Ovary (tissue), 3 donors: ENCODE results near the gene FAT1.

Source experiments
- CTCF ChIP-seq, 3 donors: fragments of 450-650 bp in 2 of 3; fragments of 200-600 bp in 1 of 3; IDR thresholded peaks; one replicate each; pipeline versions ENCODE4 v1.5.1 to v1.8.0; 2016 to 2022; ENCODE audit warnings: antibody characterized with exemption in 3 of 3, mild to moderate bottlenecking in 1 of 3
- EP300 ChIP-seq: sonication (generic); formaldehyde crosslinking; IDR thresholded peaks from one replicate; pipeline ENCODE4 v1.6.1; 2017; ENCODE audit warnings: antibody characterized with exemption
- POLR2A ChIP-seq: fragments of 450-650 bp; IDR thresholded peaks from one replicate; pipeline ENCODE4 v1.6.1; 2017; ENCODE audit warnings: antibody characterized with exemption, mild to moderate bottlenecking, moderate library complexity
- donor health status: DM: no; HTN: no; CAD: no.

GRCh38 chr4:186650401-186651180 is 73.1 kb downstream of the FAT1 start:
- TF ChIP-seq CTCF (IDR thresholded peaks at IDR 0.05) (no peak), POLR2A (no peak), EP300 (no peak)
